NCI-H69 (cell line): ENCODE measurements around the gene FAR2.
"Not testable (repeated sequence)": the region's sequence is repeated elsewhere in the genome, so short reads cannot be mapped to it uniquely, and the experiment has no call there.

ENCODE experiments used
- DNase-seq: peaks from one replicate; lab custom pipeline; 2025; lab: John Stamatoyannopoulos, UW

FAR2 gene

DNA sequence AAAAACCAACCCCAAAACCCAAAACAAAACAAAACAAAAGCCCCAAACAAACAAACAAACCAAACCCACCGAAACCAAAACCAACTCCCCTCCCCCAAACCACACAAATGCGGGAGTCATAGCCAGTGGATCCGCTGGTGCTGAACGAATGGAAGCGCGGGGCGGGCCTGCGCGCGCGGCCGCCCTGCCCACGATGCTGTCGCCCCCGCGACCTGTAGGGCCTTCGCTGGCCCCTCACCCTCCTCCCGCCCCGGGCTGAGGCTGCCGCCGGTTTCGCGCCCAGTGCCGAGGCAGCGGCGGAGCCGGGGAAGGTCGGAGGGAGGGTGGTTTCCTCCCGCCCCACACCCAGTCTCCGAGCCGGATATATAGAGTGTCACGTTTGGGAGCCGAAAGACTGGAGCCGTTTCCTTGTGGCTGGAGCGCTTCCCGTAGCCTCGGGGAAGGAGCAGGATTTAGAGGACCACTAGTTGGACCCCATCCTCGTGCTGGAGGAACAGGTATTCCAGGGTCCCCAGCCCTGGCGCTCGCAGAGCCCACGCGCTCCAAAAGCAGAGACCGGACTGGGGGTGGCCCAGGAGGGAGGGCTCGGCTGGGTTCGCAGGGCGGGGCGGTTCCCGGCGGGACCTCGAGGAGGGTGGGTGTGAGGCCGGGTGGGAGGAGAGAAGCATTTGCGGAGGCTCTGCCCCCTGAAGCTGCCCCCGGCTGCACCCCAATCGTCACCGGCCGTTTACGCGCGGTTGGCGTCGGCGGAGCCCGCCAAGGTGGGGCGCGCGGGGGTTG lies at the start of gene FAR2:
Gene FAR2, plus strand, starts transcription at position 368 of the 780 bp plus-strand sequence. CDS start 121,172 bp downstream, outside the sequence.
- DNase-seq, result peak; percentile 35

DNA sequence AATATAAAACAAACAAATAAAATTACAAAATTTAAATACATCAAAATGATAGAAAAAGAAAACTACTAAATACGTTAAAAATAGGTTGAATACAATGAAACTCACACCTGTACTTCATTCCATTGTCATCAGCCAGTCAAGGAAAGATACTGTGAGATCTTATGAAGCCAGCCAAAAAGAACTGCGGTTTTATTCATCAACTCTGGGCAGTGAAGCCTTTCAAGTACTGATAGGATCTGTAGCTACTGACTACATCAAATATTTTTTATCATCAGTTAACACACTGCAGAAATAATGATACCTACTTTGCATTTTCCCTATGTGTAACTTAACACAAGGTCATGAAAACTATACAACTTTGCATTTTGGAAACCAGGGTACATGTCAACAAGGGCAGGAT lies 46.3 kb upstream of the FAR2 start:
- no peak for DNase-seq

- no peak for DNase-seq
These were observed 45.5 kb upstream of the FAR2 start for GRCh38 chr12:29103539-29103974.

DNA sequence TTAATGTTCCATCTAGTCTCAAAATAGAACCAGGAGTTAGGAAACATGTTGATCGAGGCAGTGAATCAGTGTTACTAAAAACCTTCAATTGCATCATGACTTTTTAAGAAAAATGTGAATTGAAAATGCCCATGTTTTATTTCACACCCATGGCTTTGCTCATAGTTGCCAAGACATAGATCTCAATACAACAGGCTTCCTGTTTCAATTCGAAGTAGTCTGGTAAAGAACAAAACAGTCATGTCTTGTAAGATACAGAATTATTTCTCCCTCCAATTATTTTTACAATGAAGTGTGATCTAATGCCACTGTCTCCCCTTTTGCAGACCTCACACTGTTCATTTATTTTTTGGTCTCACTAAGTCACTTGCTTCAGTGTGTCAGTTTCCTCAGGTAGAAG lies 44.6 kb upstream of the FAR2 start:
- no peak for DNase-seq

DNA sequence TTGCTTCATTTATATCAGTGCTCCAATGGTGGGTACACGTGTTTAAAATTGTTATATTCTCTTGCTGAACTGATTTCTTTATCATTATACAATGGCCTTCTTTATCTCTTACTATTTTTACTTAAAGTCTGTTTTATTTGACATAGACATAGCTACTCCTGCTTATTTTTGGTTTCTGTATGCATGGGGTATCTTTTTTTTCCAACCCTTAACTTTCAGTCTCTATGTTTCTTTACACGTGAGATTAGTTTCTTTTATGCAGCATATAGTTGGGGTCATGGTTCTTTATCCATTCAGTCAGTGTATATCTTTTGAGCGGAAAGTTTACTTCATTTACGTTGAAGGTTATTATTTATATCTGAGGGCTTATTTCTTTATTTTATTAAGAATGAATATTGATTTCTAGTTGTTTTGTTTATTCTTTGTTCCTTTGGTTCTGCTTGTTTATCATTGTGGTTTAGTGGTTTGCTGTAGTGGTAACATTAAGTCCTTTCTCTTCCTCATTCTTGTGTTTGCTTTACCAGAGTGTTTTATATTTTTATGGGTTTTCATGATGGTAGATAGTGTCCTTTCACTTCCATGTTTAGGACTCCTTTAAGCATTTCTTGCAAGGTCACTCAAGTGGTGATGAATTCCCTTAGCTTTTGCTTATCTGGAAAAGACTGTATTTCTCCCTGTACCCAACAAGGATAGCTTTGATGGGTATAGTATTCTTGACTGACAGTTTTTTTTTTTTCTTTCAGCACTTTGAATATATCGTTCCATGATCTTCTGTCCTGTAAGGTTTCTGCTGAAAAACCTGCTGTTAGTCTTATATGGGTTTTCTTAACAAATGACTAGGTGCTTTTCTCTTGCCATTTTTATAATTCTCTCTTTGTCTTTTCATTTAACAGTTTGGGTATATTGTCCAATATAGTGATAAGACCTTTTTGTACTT lies 38.3 kb upstream of the FAR2 start:
- DNase-seq, result no peak

GRCh38 chr12:29113101-29113500 lies 36.0 kb upstream of the FAR2 start:
- DNase-seq, result no peak

GRCh38 chr12:29116414-29116813 lies 32.7 kb upstream of the FAR2 start:
- no peak for DNase-seq

DNA sequence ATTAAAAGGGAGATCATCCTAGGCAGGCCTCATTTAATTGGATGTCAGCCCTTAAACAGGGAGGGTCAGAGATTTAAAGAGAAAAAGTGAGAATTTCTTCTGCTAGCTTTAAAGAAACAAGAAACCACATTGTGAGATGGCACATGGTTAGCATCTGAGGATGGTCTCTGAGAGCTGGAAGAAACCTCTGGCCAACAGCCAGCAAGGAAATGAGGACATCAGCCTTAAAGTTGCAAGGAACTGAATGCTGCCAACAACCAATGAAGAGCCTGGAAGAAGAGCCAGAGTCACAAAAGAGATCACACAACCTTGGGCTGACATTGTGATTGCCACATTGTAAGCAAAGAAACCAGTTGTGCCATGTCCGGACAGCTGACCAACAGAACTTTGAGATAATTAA lies 17.5 kb upstream of the FAR2 start:
- DNase-seq, result no peak

DNA sequence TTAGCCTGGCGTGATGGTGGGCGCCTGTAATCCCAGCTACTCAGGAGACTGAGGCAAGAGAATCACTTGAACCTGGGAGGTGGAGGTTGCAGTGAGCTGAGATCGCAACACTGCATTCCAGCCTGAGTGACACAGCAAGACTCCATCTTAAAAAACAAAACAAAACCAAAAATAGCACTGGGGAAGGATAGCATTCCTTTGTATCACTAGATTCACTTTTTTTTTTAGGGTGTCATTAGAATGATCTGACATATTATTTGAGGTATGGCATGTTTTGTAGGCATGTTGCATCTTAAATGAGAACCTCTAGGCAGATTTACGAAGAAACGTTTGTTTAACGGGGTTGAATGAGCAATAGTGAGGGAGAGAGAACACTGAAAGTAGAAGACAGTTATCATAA lies 16.8 kb upstream of the FAR2 start:
- no peak for DNase-seq

DNA sequence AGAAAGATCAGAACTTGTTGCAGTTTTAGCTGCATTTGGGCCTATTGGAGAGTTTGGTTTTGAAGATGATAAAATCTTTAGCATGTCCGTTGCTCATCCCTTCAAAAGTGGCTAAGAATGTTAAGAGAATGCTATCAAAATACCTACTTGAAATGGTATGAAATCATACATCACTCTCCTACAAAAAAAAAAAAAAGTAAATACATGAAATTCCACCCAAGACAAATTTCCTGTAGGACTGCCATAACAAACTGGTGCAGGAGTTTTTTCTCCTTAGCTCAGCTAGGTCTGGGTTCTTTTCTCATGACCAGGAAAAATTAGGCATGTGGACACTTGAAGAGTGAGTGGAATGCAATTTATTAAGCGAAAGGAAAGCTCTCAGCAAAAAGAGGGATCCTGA lies 15.9 kb upstream of the FAR2 start:
- no peak for DNase-seq

GRCh38 chr12:29133680-29134079 lies 15.4 kb upstream of the FAR2 start:
- DNase-seq, result no peak

DNA sequence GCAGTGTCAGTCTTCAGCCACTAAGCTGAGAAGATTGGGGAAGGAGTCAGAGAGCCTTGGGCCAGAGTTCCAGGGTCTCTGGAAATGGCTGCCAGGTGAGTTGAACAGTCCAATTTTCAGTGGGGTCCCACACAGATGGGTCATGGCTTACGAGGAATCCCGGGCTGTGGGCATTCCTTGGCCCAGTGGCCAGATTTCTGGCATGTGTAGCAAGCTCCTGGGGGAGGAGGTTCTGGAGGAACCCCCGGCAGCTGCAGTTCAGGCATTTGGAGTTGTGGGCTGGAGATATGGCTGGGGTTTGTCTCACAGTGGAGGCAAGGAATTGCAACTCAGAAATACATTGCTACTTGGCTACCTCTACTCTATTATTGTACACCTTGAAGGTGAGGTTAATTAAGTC lies 10.8 kb upstream of the FAR2 start:
- DNase-seq, result not testable (repeated sequence)

- DNase-seq, result not testable (repeated sequence)
These were observed 10.2 kb upstream of the FAR2 start for GRCh38 chr12:29138855-29139254.

DNA sequence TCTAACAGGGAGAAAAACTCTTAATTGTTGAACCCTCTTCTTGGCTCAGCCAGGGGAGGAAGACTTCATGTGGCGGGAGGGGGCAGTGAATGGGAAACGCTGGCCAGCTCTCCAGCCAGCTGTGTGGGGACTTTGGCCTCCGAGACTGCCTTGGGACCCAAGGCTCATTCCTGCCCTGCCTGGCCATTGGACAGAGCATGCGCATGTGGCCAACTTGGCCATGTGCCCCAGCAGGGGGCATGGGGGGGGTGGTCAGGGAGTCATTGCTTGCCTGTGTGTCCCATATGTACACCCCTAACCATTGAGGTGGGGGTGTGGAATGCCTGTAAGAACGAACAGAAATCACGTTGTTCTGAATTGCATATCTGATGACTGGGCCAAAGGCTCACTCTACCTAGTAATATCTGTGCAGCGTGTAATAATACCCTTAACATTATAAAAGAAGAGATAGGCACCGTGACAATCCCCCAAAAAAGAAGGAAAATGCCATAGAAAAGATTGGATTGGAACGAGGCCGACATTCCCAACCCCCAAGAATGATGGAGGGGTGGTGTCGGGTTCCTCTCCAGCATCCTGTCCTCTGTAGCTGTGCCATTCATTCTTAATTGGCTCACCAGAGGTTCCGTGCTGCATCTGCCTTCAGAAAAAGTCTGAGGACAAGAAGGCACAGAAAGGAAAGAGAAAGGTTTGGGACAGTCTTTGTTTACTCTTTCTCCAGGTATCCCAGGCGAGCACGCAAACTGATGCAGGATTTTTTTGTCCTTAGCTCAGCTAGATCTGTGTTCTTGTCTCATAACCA lies 3.5 kb upstream of the FAR2 start:
- no peak for DNase-seq

DNA sequence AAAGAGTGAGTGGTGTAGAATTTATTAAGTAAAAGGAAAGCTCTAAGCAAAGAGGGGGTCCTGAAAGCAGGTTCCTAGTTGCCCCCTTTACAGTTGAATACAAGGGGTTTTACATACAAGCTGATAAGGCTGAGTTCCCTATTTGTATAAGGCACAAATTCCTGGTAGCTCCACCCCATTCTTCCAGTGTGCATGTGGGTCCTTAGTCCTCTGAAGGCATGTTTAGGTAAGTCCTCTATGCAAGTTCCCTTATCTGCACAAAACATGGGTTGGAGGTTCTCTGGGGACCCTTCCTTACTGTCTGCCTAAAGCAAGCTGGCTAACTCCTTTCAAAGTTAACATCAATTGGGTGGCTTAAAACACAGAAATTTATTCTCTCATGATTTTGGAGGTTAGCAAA lies 2.9 kb upstream of the FAR2 start:
- no peak for DNase-seq

- peak; percentile 26 for DNase-seq
These were observed 1.1 kb upstream of the FAR2 start for GRCh38 chr12:29147731-29148595.

DNA sequence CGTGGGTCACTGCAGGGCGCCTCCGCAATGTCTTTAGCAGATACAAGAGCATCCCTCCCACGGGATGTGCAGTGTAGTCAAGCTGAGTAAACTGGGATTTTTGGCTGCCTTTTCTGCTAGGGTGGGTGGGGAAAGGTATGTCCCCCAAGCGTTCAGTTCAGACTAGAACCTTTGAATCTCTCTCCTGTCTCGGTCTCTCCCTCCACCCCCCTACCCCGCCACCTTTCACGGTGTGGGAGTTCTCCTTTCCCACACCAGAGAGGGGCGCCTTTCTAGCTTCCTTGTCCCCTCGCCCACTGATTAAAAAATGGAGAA lies 525 bp upstream of the FAR2 start:
- peak; percentile 48 for DNase-seq

GRCh38 chr12:29149691-29150281 lies 708 bp downstream of the FAR2 start:
- DNase-seq, result no peak

DNA sequence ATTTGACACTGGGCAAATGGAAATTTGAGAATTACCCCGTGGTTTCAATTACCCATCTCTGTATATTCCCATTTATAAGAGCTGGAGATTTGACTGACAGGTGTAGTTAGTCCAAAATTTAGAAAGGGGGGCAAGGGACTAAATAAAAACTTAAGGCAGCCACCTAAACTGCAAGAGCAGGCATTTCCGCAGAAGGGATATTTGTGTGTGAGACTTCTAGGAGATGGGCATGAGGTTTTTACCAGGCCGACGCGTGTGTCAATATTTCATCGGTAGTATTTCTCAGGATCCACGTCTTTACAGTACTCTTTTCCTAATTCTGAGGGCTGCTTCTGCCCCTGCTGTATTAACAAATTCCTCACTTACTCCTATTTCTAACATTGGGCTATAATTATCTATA lies 1.4 kb downstream of the FAR2 start:
- DNase-seq, result no peak

GRCh38 chr12:29152223-29152868 lies 3.3 kb downstream of the FAR2 start:
- DNase-seq, result no peak
